NCI-H748 treated with DMSO at 0.1 percent for 48 hours (cell line): Measurements from ENCODE around the gene PACSIN2.
"Not testable (repeated sequence)": the region's sequence is repeated elsewhere in the genome, so short reads cannot be mapped to it uniquely, and the experiment has no call there.

Experiments
- DNase-seq: peaks from one replicate; lab custom pipeline; 2025; lab: John Stamatoyannopoulos, UW

The PACSIN2 gene

GRCh38 chr22:42991010-42991651 lies 23.8 kb downstream of the PACSIN2 start:
- DNase-seq: no peak

DNA sequence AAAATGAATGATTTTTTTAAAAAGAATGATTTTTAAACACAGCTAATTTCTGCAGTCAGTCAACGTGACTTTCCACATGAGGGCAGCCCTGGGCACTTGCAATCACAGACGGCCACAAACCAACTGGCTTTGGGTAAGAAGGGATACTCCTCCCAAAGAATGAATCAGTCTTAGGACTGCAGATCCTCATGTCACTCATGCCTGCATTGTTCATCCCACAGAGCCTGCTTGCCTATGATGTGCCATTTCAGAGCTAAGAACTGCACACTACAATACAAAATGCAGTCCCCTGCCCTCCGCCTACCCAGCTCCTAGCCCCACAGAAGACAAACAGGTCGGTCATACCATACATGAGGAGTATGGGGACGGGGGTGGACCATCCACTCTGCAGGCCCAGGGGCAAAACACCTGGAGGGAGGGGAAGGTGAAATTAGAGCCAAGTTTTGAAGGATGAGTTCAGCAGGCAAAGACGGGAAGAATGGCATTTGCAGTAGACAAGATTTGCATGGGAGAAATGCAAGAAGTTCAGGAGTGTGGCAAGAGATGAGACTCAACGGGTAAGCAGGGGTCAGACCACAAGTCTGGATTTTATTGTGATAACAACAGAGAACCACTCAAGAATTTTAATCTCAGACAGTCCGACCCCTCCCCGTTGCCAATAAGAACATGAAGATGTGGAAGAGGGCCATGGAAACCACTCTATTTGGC lies 24.7 kb downstream of the PACSIN2 start:
- no peak for DNase-seq

GRCh38 chr22:42986115-42986514 lies 28.8 kb downstream of the PACSIN2 start:
- no peak for DNase-seq

GRCh38 chr22:42985531-42985905 lies 29.4 kb downstream of the PACSIN2 start:
- no peak for DNase-seq

GRCh38 chr22:42984814-42985530 lies 30.0 kb downstream of the PACSIN2 start:
- no peak for DNase-seq

GRCh38 chr22:42984397-42984796 lies 30.6 kb downstream of the PACSIN2 start:
- DNase-seq: no peak

DNA sequence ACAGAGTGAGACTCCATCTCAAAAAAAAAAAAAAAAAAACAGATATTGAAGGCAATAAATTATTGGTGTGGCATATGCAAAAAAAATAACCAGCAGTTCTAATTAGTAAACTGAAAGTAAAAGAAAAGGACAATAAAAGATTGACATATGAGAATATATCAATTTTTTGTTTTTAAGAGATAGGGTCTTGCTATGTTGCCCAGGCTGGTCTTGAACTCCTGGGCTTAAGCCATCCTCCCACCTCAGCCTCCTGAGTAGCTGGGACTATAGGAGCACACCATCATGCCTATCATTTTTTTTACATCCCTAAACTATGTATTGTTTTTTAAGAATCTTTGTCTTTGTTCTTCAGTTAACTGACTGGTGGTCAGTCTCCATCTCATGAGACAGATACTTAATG lies 31.5 kb downstream of the PACSIN2 start:
- DNase-seq: no peak

GRCh38 chr22:42979606-42980005 lies 35.3 kb downstream of the PACSIN2 start:
- DNase-seq: no peak

DNA sequence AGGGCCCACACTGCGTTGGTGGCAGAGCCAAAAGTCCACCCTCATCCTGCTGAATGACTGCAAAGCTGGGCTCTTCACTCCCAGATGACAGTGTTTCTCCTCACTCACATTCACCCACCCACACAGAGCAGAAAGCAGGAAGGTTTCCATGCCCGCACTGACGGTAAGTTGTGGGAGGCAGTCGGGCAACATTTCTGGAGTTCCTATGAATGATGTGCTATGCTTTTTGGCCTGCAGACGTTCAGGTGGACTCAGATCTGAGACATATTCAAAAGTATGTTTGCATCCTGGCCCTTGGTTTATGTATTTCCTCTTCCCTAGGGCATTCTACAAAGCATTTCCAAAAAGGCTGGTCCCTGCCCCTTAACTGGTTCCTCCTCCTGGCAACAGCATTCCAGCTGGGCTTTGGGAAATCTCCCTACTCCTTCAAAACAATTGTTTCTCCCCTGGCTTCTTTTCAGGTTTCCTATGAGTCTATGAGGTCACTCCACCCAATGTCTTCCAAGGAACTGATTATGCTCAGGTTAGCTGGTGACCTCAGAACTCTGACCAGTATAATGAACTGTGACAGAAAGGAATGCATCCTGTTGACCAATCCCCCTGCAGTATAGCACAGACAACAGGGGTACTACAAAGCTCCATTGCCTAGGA lies 36.4 kb downstream of the PACSIN2 start:
- DNase-seq: no peak

DNA sequence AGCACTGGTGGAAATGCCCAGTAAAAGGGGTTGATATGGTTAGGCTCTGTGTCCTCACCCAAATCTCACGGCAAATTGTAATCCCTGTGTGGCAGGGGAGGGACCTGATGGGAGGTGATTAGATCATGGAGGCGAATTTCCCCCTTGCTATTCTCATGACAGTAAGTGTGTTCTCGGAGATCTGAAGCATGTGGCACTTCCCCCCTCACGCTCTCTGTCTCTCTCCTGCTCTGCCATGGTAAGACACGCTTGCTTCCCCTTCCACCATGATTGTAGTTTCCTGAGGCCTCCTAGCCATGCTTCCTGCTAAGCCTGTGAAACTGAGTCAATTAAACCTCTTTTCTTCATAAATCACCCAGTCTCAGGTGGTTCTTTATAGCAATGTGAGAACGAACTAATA lies 37.4 kb downstream of the PACSIN2 start:
- DNase-seq: no peak

DNA sequence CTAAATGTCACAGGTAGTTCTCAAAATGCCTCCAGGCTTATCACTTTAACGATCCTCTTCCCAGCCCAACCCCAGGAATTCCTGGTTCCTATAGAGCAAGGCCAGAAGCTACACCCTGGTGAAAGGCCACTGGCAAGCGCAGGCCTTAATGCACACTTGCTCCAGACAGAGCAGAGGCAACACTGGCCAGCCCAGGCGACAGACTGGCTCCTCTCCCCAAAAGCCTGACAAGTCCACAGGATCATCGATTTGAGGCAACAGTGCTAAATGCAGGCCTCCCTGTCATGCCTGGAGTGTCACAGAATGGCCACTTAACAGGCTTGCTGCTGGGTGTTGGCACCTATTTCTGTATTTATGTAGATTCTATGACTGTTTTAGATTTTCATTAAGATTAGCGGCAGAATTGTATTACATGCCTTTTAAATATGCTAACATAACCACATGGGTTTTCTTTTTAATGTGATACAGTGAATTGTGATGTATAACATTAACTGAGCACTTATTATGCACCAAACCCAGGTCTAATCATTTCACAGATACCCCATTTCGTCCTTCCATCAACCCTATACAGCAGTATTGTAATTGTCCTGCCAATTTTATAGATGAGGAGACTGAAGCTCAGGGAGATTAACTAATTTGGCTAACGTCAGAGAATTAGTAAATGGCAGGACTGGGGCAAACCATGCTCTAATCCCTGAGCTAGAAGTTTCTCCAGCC lies 38.6 kb downstream of the PACSIN2 start:
- no peak for DNase-seq

- no peak for DNase-seq
Observed at GRCh38 chr22:42974223-42974622, 40.7 kb downstream of the PACSIN2 start.

GRCh38 chr22:42973536-42973881 lies 41.4 kb downstream of the PACSIN2 start:
- DNase-seq: no peak

DNA sequence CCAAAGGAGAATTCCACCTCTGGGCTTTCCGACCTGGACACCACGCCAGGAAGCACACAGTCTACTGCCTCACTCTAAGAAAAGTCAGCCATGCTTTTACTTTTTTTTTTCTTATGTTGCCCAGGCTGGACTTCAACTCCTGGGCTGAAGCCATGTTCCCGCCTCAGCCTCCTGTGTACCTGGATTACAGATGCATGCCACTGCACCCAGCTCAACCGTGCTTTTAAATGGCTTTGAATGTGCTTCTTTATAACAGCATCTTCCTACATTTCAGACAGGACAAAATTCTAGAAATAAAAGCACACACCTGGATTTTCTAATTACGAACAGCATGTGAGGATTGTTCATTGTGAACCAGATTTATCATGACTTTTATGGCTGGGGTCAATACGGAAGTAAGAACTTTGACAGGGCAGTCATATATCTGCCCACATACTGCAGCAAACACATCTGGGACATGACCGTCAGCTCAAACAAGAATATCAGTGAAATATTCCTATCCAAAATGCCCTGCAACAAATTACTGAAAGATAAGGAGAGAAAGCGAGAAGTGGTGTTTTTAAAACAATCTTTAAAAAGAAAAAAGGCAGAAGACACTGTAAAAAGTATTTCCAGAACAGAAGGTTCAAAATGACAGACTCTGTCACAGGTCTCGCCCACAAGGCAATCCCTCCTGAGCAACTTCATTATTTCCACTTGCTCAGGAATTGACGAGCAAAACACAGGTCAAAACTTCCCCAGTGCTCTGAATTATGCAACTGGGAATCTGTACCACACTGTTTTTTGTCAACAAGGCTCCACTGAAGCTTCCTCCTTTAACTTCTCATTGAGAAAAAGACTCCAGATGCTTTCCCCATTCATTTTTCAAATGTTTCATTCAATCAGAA lies 42.1 kb downstream of the PACSIN2 start:
- DNase-seq: no peak

DNA sequence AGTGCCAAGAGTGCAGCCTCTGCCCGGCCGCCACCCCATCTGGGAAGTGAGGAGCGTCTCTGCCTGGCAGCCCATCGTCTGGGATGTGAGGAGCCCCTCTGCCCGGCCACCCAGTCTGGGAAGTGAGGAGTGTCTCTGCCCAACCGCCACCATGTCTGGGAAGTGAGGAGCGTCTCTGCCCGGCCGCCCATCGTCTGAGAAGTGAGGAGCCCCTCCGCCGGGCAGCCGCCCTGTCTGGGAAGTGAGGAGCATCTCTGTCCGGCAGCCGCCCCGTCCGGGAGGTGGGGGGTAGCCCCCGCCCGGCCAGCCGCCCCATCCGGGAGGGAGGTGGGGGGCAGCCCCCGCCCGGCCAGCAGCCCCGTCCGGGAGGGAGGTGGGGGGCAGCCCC lies 43.5 kb downstream of the PACSIN2 start:
- DNase-seq: not testable (repeated sequence)

DNA sequence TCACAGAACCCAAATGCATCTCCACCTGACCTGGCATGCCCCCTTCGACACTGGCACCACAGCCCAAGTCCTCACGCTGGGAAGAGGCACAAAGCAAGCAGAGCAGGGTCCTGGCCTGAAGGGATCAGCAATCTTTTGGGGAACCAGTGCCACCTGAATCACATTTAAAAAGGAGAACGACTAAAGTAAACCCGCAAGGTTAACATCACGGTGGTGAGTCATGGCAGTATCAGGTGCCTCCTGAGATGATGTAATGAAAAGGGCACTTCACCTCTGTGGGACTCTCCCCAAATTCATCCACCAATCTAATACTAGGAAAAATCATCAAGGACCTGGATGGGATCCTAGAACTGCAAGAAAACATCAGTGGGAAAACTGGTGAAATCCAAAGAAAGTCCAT lies 44.9 kb downstream of the PACSIN2 start:
- DNase-seq: no peak

GRCh38 chr22:42969348-42969975 lies 45.5 kb downstream of the PACSIN2 start:
- no peak for DNase-seq

GRCh38 chr22:42967933-42968332 lies 47.0 kb downstream of the PACSIN2 start:
- DNase-seq: no peak

- no peak for DNase-seq
Observed at GRCh38 chr22:42967005-42967404, 47.9 kb downstream of the PACSIN2 start.

GRCh38 chr22:42966497-42966896 lies 48.5 kb downstream of the PACSIN2 start:
- no peak for DNase-seq
